Peyer's patch (tissue), 4 donors: Measurements from ENCODE around the gene CDH23. TPM values are rescaled to one million over a fixed set of nuclear protein-coding genes. Genes with fewer than 3 reads are reported as not detected.

Experiments
- DNase-seq, 3 donors: peaks; one replicate each; pipeline ENCODE4 v3.0.0-alpha.2; 2017 to 2019
- H3K27ac ChIP-seq, 4 donors: fragments of 200-600 bp; sonication (generic); one replicate each; pipeline ENCODE4 v1.5.1; 2016 to 2019
- H3K27me3 ChIP-seq, 2 donors: fragments of 200-600 bp; sonication (generic); one replicate each; pipeline ENCODE4 v1.5.1; 2019
- H3K36me3 ChIP-seq, 3 donors: fragments of 200-600 bp; sonication (generic); one replicate each; pipeline ENCODE4 v1.5.1; 2016 to 2019
- H3K4me1 ChIP-seq, 4 donors: fragments of 200-600 bp; sonication (generic); one replicate each; pipeline ENCODE4 v1.5.1; 2016 to 2019
- H3K4me3 ChIP-seq, 4 donors: fragments of 200-600 bp; sonication (generic); 1 replicate in 3 of 4; 2 replicates in 1 of 4; pipeline ENCODE4 v1.5.1; 2016 to 2019; ENCODE audit warnings: mild to moderate bottlenecking in 1 of 4
- H3K9me3 ChIP-seq, 4 donors: fragments of 200-600 bp; sonication (generic); one replicate each; pipeline ENCODE4 v1.5.1; 2016 to 2019; ENCODE audit warnings: mild to moderate bottlenecking in 1 of 4
- CTCF ChIP-seq, 6 experiments: fragments of 450-650 bp in 4 of 6; fragments of 200-600 bp in 2 of 6; sonication (generic) in 1 of 6; IDR thresholded peaks; one replicate each; pipeline ENCODE4 v1.5.1; 2017 to 2019; ENCODE audit warnings: antibody characterized with exemption in 6 of 6, mild to moderate bottlenecking in 3 of 6, moderate library complexity in 1 of 6
- POLR2A ChIP-seq, 2 donors: fragments of 450-650 bp; IDR thresholded peaks; one replicate each; pipeline ENCODE4 v1.5.1; 2017; ENCODE audit warnings: antibody characterized with exemption in 2 of 2, mild to moderate bottlenecking in 2 of 2, moderate library complexity in 2 of 2
- total RNA-seq, 4 donors: library from RNA; depleted of rRNA; stranded (reverse); fragments of >200 nt; gene quantifications; one replicate each; pipeline ENCODE4 v1.1.0, GENCODE V29; 2016

Gene CDH23
- total RNA-seq, 4 donors from 2014 or later = 3.2 to 9.9 (median 5.4) TPM

GRCh38 chr10:71434760-71435394, 38.2 kb downstream of the CDH23 start:
- H3K27me3 ChIP-seq = no peaks in the 10 kb centered on the region
- no peaks in the 10 kb centered on the region for H3K9me3 ChIP-seq
- H3K27ac ChIP-seq = no peak overlapping the region
- no peak overlapping the region for H3K4me3 ChIP-seq
- H3K36me3 ChIP-seq = no peaks in the 10 kb centered on the region
- TF ChIP-seq CTCF (IDR thresholded peaks at IDR 0.05) = no peak
- TF ChIP-seq POLR2A (IDR thresholded peaks at IDR 0.05) = no peak
- H3K4me1 ChIP-seq = no peaks in the 10 kb centered on the region
- DNase-seq = peak in 1 of 3 donors; percentile 23

GRCh38 chr10:71435571-71436267, 39.0 kb downstream of the CDH23 start:
- no peak overlapping the region for H3K27ac ChIP-seq
- TF ChIP-seq CTCF (IDR thresholded peaks at IDR 0.05) (no peak), POLR2A (IDR thresholded peaks at IDR 0.05) (no peak)
- H3K4me3 ChIP-seq = no peak overlapping the region
- no peaks in the 10 kb centered on the region for H3K27me3 ChIP-seq
- peak in 1 of 3 donors; percentile 40 for DNase-seq
- H3K9me3 ChIP-seq = no peaks in the 10 kb centered on the region
- no peaks in the 10 kb centered on the region for H3K4me1 ChIP-seq
- H3K36me3 ChIP-seq = no peaks in the 10 kb centered on the region

- Histone ChIP-seq H3K4me1 (no peaks in the 10 kb centered on the region), H3K27me3 (no peaks in the 10 kb centered on the region), H3K27ac (no peak overlapping the region), H3K9me3 (no peaks in the 10 kb centered on the region), H3K36me3 (no peaks in the 10 kb centered on the region), H3K4me3 (no peak overlapping the region)
- no peak for TF ChIP-seq POLR2A (IDR thresholded peaks at IDR 0.05)
- no peak for TF ChIP-seq CTCF (IDR thresholded peaks at IDR 0.05)
- DNase-seq = peak in 1 of 3 donors; percentile 31
Measured at GRCh38 chr10:71436268-71437125, 39.8 kb downstream of the CDH23 start.

- H3K36me3 ChIP-seq = no peaks in the 10 kb centered on the region
- H3K27ac ChIP-seq = no peak overlapping the region
- H3K9me3 ChIP-seq = no peaks in the 10 kb centered on the region
- H3K27me3 ChIP-seq = no peaks in the 10 kb centered on the region
- no peaks in the 10 kb centered on the region for H3K4me1 ChIP-seq
- peak in 1 of 3 donors; percentile 22 for DNase-seq
- no peak overlapping the region for H3K4me3 ChIP-seq
- TF ChIP-seq POLR2A (IDR thresholded peaks at IDR 0.05) = no peak
- TF ChIP-seq CTCF (IDR thresholded peaks at IDR 0.05) = no peak
Measured at GRCh38 chr10:71437537-71438092, 40.9 kb downstream of the CDH23 start.

- TF ChIP-seq CTCF (IDR thresholded peaks at IDR 0.05) (no peak), POLR2A (IDR thresholded peaks at IDR 0.05) (no peak)
- Histone ChIP-seq H3K36me3 (no peaks in the 10 kb centered on the region), H3K9me3 (no peaks in the 10 kb centered on the region), H3K27me3 (no peaks in the 10 kb centered on the region), H3K4me1 (no peaks in the 10 kb centered on the region), H3K4me3 (no peak overlapping the region), H3K27ac (no peak overlapping the region)
- no peak for DNase-seq
Measured at GRCh38 chr10:71438761-71439160, 42.0 kb downstream of the CDH23 start.
